NCI-H226 (cell line): Measurements from ENCODE around the gene IZUMO4.
"Not testable (repeated sequence)": the region's sequence is repeated elsewhere in the genome, so short reads cannot be mapped to it uniquely, and the experiment has no call there.

Experiments
- DNase-seq: peaks from one replicate; pipeline ENCODE4 v3.0.0-alpha.2; 2015

The IZUMO4 gene

GRCh38 chr19:2110822-2111221 is 14.1 kb downstream of the IZUMO4 start:
- DNase-seq = no peak

GRCh38 chr19:2111425-2111824 is 14.7 kb downstream of the IZUMO4 start:
- DNase-seq = no peak

DNA sequence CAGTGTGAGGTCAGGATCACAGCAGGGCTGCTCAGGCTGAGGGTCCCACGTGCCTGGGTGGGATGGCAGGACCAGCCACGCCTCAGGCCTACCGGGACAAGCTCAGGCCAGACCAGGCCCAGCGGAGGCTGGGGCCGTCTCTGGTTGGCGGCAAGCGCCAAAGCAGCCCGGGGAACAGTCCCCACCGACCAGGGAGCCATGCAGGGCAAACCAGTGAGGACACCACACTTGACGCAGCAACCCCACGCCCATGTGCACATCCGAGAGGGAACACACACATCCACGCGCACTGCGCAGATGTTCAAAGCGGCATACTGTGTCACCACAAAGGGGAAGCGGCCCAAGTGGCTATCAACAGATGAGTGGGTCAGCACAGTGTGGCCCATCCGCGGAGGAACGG is 15.2 kb downstream of the IZUMO4 start:
- no peak for DNase-seq

- DNase-seq = no peak
Observed at GRCh38 chr19:2112516-2113320, 16.0 kb downstream of the IZUMO4 start.

DNA sequence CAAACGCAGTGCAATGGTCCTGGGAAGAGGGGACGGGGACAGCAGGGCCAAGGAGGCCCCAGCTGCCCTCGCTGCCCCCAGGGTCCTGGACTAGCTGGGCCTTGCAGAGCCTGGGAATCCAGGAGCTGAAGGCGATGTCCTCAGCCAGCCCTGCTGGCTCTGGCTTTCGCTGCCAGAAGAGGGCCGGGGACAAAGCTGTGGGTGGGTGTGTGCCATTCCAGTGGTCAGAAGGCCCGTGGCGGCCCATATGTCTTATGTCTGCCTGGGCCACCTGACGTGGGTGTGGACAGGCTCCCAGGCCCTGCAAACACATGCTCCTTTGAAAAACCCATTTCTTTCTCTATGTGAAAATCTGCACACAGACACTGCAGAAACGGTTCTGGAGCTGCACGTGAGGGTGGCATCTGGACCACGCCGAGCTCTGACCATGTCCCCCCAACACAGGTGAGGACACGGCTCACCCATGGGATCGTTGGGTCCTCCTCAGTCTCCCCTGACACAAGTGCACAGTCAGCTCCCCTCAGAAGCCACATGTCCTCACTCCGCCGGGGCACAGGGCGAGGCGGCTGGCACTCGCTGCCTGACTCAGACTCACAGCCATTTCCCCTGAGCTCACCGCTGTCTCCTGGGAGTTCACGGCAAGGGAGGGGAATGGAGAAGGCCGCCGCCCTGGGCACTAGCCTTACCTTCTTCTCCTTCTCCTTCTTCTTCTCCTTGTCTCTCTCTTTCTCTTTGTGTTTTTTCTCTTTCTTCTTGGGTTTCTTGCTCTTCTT is 16.9 kb downstream of the IZUMO4 start:
- no peak for DNase-seq

- no peak for DNase-seq
Observed at GRCh38 chr19:2114218-2114617, 17.5 kb downstream of the IZUMO4 start.

DNA sequence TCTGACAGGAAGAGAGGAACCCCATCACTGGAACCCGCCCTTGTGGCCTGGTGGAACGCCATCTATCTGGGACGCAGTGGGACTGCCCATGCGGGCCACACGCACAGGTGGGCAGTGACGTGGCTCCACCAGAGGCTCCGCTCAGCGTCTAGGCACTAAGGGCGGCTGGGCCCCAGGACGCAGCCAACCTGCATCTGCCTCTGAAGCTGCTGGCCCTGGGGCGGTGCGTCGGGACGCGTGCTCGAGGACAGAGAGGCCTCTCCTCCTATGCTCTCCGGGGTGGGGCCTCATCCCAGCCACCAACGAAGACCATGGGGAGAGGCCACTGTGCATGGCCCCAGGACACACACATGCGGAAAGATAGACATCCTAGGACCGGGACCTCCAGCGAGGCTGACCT is 18.1 kb downstream of the IZUMO4 start:
- no peak for DNase-seq

DNA sequence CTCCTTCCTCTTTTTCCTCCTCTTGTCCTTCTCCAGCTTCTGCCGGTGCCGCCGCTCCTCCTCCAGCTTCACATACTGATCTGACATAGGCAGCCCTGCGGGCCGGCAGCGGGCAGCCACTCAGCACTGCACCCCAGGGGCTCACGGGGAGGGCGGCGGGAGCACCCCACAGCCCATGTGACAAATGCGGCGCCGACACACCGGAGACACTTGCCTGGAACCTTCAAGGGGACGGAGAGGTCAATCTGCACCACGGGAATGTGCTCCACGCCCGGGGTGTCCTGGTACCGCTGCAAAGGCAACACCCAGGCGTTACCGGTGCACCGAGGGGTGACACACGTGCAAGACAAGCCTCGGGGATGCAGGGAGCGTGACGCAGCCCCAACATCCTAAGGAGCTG is 18.6 kb downstream of the IZUMO4 start:
- no peak for DNase-seq

DNA sequence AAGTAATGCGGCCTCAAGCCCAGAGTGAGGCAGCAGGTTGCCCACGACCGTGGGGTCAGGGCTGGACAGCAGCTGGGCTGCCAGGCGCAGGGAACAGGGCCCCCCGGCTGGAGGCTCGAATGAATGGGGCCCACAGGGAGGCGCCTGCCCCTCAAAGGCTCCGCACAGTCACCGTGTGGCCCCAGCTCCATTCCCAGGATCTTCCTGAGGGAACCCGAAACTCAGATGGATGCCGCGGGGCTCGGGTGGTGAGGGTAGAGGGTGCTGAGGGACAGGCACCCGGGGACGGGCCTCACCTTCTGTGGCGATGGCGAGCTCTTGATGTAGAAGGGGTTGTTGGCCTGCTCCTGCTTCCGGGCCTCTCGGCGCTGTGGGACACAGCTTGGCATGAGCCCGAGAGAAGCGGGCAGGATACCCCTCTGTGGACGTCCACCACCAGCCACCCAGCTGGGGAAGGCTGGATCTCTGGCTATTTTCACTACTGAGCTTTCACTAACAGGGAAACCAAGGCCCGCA is 19.3 kb downstream of the IZUMO4 start:
- no peak for DNase-seq

DNA sequence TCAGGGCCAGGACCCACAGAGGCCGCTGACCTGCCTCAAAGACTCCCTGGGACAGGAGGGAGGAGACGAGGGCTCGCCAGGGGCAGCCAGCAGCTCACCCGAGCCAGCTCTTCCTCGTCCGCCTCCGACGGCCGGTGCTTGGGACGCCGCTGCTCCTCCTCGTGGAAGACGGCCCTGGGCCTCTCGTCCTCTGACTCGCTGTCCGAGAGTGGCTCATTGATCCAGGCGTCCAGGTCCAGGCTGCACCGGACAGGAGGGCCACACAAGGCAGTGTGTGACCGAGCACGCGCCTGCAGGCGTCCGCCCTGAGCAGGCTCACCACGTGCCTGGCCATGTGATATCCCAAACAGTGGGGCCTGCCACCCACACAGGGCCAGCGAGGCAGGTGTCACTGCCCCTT is 19.8 kb downstream of the IZUMO4 start:
- DNase-seq = no peak

DNA sequence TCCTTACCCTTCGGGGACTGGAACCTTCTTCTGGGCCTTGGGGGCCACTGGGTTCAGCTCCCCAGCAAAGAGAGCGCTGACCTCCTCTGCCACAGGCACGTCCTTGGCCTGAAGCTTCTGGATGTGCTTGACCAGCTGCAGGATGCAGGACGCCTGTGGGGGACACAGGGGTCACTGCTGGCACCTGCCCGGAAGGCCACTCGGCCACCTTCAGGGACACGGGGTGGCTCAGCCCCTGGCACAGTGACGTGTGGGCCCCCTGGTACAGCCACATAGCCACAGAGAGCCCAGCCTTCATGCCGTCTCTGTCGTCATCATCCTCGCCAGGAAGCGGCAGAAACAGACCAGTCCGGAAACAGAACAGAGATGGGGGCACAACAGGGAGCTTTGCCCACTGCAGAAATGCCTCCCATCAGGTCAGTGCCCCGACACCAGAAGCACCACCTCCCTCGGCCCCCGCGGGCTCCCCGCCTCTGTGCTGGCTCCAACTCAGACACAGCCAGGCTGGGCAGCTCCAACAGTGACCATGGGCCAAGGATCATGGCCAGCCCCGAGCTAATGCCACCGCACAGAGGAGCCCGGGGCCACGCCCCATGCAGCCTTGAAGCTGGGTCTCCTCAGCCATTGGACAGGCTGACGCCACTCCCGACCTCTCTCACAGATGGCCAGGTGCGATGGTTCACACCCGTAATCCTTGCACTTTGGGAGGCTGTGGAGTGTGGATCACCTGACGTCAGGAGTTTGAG is 20.7 kb downstream of the IZUMO4 start:
- no peak for DNase-seq

GRCh38 chr19:2118438-2118837 is 21.7 kb downstream of the IZUMO4 start:
- no peak for DNase-seq

GRCh38 chr19:2119921-2120785 is 23.4 kb downstream of the IZUMO4 start:
- no peak for DNase-seq

DNA sequence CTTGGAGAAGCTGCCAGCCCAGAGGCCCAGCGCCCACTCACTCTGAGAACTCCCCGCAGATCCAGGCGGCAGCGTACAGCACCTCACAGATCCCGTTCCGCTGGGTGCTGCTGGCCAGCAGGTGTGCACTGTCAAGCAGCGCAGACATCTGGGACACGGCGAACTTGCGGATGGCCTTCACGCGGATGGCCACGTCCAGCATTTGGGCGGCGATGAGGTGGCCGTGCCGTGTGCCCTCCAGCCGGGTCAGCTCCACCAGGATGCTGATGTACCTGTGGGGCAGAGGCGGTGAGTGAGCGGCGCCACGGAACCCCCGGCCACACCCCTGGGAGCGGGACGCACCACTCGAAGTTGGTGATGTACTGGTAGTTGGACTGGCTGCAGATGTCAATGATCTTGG is 24.1 kb downstream of the IZUMO4 start:
- no peak for DNase-seq

- DNase-seq = no peak
Observed at GRCh38 chr19:2121416-2122051, 24.8 kb downstream of the IZUMO4 start.

- no peak for DNase-seq
Observed at GRCh38 chr19:2122251-2122650, 25.5 kb downstream of the IZUMO4 start.

GRCh38 chr19:2122982-2123381 is 26.3 kb downstream of the IZUMO4 start:
- no peak for DNase-seq

DNA sequence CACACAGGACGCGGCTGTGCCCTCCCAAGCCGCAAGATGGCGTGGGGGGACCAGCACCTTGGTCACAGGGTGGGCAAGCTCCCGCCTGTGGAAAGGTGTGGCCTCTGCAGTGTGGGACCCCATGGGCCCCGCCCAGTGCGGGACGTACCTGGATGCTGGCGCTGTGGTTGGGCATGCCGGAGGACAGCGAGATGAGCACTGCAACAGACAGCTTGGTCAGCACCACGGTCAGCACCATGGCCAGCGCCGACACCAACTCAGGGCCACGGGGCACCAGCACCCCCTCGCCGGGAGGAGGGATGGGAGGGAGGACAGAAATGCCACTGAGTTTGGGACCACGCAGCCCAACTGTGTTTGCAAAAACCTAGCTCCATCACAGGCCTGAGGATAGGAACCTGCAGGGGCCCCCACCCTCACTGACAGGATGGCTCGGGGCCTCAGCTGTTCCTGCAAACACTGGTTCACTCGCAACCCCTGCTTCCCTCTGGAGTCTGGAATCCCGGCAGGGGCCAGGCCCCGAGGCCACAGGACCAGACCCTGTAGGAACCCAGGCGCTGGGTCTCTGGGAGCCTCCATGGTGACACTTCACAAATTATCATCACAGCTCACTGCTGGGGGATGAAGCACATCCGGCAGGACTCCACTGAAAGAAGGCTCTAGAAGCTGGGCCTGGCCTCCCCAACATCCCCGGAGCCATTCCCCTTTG is 27.1 kb downstream of the IZUMO4 start:
- DNase-seq = no peak

DNA sequence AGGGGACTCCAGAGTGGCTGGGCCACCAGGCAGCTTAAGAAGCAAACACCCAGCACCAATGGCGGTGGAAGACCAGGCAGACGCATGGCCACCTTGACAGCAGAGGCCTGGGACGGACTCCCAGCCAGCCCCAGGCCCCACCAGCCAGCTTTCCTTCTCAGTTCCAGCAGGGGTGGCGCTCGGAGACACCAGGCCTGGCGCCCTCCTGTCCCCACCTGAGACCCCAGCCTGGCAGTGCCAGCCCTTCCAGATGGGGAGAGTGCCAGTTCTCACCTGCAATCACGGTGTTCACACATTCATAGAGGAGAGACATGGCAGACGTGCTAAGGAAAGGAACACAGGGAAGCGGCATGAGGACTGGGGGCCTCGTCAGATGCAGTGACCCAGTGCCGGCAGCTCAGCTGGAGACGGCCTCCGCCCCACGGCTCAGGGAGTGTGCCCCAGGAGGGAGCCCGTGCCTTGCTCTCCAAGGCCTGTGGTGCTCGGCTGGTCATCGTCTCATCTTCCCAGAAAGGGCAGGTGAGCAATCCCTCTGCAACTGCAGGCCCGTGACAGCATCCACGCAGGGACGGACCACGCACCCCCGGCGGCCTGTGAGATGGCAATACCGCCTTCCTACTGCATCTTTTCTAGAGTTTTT is 30.3 kb downstream of the IZUMO4 start:
- no peak for DNase-seq

DNA sequence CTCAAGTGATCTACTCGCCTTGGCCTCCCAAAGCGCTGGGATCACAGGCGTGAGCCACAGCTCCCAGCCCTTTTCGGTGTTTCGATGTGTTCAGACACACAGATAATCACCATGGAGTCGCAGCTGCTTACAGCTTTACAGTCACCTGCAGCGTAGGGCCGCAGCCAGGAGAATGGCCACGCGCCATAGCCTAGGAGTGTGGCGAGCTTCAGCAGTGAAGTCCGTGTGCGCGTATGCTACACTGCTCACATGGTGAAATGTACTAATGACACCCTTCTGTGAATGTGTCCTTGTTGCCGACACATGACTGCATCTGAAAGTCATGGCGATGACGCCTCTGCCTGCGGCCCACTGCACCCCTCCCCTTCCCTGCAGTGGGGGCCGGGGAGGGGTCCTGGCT is 31.0 kb downstream of the IZUMO4 start:
- no peak for DNase-seq

GRCh38 chr19:2128252-2128651 is 31.5 kb downstream of the IZUMO4 start:
- DNase-seq = not testable (repeated sequence)
